H1 (cell line): ENCODE data around the gene CRYBG3. TPM values are rescaled to one million over a fixed set of nuclear protein-coding genes. Genes with fewer than 3 reads are reported as not detected.

Source experiments
- CTCF ChIA-PET: fragments of 300-600 bp; sonication (Branson Sonifier 250); formaldehyde crosslinking; loops from one replicate; lab custom pipeline; 2021; ENCODE audit not compliant: partially characterized antibody; lab: Charles Lee
- POLR2A ChIA-PET: fragments of 300-600 bp; sonication (Branson Sonifier 250); formaldehyde crosslinking; loops from one replicate; lab custom pipeline; 2021; ENCODE audit warnings: inconsistent platforms; ENCODE audit not compliant: partially characterized antibody; lab: Charles Lee
- DNase-seq, 2 experiments: peaks; one replicate each; pipeline versions ENCODE4 v3.0.0 to v3.0.0-alpha.2; 2010 to 2022; ENCODE audit warnings: low spot score in 2 of 2, low read depth in 1 of 2, mixed read lengths in 1 of 2
- FAIRE-seq: peaks from 2 replicates; lab custom pipeline; 2011; peaks lifted over from hg19 to GRCh38; lab: Jason Lieb, UNC
- H2AFZ ChIP-seq: 2 replicates; pipeline ENCODE4 v1.8.1; 2012; ENCODE audit warnings: low read length, inconsistent platforms
- H2AK5ac ChIP-seq: 2 replicates; pipeline ENCODE4 v1.6.1; 2013; ENCODE audit warnings: low read depth, low read length
- H2BK120ac ChIP-seq: replicated peaks from 2 replicates; pipeline ENCODE3; 2013; ENCODE audit warnings: low read depth, low read length, inconsistent platforms
- H2BK12ac ChIP-seq: 2 replicates; pipeline ENCODE4 v1.6.1; 2013; ENCODE audit warnings: low read depth, low read length
- H2BK15ac ChIP-seq: 2 replicates; pipeline ENCODE4 v1.6.1; 2013; ENCODE audit warnings: low read length
- H2BK20ac ChIP-seq: 2 replicates; pipeline ENCODE4 v1.6.1; 2013; ENCODE audit warnings: low read length
- H2BK5ac ChIP-seq: 2 replicates; pipeline ENCODE4 v1.6.1; 2013; ENCODE audit warnings: low read depth, low read length
- H3K14ac ChIP-seq: 2 replicates; pipeline ENCODE4 v1.6.1; 2013; ENCODE audit warnings: inconsistent platforms; ENCODE audit not compliant: insufficient read length
- H3K18ac ChIP-seq: 2 replicates; pipeline ENCODE4 v1.6.1; 2013; ENCODE audit warnings: low read length; ENCODE audit errors: extremely low read depth
- H3K23ac ChIP-seq: 2 replicates; pipeline ENCODE4 v1.6.1; 2013; ENCODE audit warnings: inconsistent platforms; ENCODE audit not compliant: insufficient read length
- H3K23me2 ChIP-seq: 2 replicates; pipeline ENCODE4 v1.6.1; 2013; ENCODE audit warnings: low read depth, low read length
- H3K27ac ChIP-seq: 2 replicates; pipeline ENCODE4 v1.6.1; 2011; ENCODE audit warnings: low read depth, low read length, inconsistent platforms
- H3K27me3 ChIP-seq, 4 experiments: replicated peaks in 1 of 4; 1 replicate in 1 of 4; 2 replicates in 3 of 4; pipeline versions ENCODE4 v1.6.1 to v1.8.1; 2011 to 2013; ENCODE audit warnings: low read length in 3 of 4, mild to moderate bottlenecking in 3 of 4, inconsistent platforms in 2 of 4, mixed read lengths in 2 of 4, moderate library complexity in 1 of 4; ENCODE audit not compliant: control insufficient read depth in 3 of 4, insufficient read depth in 3 of 4; ENCODE audit errors: extremely low read depth in 1 of 4
- H3K36me3 ChIP-seq, 4 experiments: 2 replicates each; pipeline versions ENCODE4 v1.6.1 to v1.8.1; 2011 to 2013; ENCODE audit warnings: mild to moderate bottlenecking in 4 of 4, low read length in 3 of 4, moderate library complexity in 2 of 4, control low read depth in 1 of 4, inconsistent platforms in 1 of 4; ENCODE audit not compliant: insufficient read depth in 4 of 4, control insufficient read depth in 2 of 4
- H3K4ac ChIP-seq: replicated peaks from 2 replicates; pipeline ENCODE3; 2013; ENCODE audit warnings: low read length, low read depth, mixed read lengths, inconsistent platforms; ENCODE audit not compliant: insufficient read length
- H3K4me1 ChIP-seq, 4 experiments: replicated peaks in 1 of 4; 1 replicate in 1 of 4; 2 replicates in 3 of 4; pipeline versions ENCODE4 v1.6.1 to v1.8.1; 2011 to 2013; ENCODE audit warnings: low read length in 3 of 4, inconsistent platforms in 2 of 4, mixed read lengths in 1 of 4; ENCODE audit not compliant: insufficient read depth in 4 of 4, control insufficient read depth in 3 of 4
- H3K4me2 ChIP-seq, 2 experiments: 2 replicates each; pipeline versions ENCODE4 v1.6.1 to v1.8.1; 2011 to 2013; ENCODE audit warnings: low read depth in 2 of 2, low read length in 2 of 2, control low read depth in 1 of 2, inconsistent platforms in 1 of 2, mild to moderate bottlenecking in 1 of 2; ENCODE audit not compliant: insufficient read depth in 1 of 2
- H3K4me3 ChIP-seq, 4 experiments: fragments of 200-600, 300-600 bp in 1 of 4; sonication (generic), shearing (Covaris generic), sonication (Bioruptor Twin) in 1 of 4; 2 replicates each; pipeline versions ENCODE4 v1.5.1 to v1.8.1; 2011 to 2016; ENCODE audit warnings: low read length in 4 of 4, low read depth in 3 of 4, control low read depth in 2 of 4, inconsistent platforms in 2 of 4, mild to moderate bottlenecking in 2 of 4, mixed read lengths in 1 of 4, moderate library complexity in 1 of 4; ENCODE audit not compliant: insufficient read depth in 2 of 4; ENCODE audit errors: extremely low read depth in 1 of 4
- H3K56ac ChIP-seq: replicated peaks from 2 replicates; pipeline ENCODE3; 2013; ENCODE audit warnings: low read depth, mild to moderate bottlenecking, mixed read lengths, low read length, inconsistent platforms; ENCODE audit not compliant: insufficient read length
- H3K79me1 ChIP-seq: 2 replicates; pipeline ENCODE4 v1.6.1; 2013; ENCODE audit warnings: low read depth, low read length, control low read depth
- H3K79me2 ChIP-seq, 2 experiments: 2 replicates each; pipeline versions ENCODE4 v1.6.1 to v1.8.1; 2012 to 2013; ENCODE audit warnings: low read length in 2 of 2, mild to moderate bottlenecking in 2 of 2, inconsistent platforms in 1 of 2; ENCODE audit not compliant: insufficient read depth in 2 of 2, control insufficient read depth in 1 of 2
- H3K9ac ChIP-seq, 4 experiments: replicated peaks in 1 of 4; 1 replicate in 1 of 4; 2 replicates in 3 of 4; pipeline versions ENCODE4 v1.6.1 to v1.8.1; 2011 to 2013; ENCODE audit warnings: low read depth in 3 of 4, low read length in 3 of 4, control low read depth in 2 of 4, mild to moderate bottlenecking in 2 of 4, moderate library complexity in 2 of 4, inconsistent platforms in 1 of 4; ENCODE audit errors: extremely low read depth in 1 of 4
- H3K9me3 ChIP-seq, 2 experiments: 2 replicates each; pipeline versions ENCODE4 v1.6.1 to v1.8.1; 2012 to 2013; ENCODE audit warnings: mild to moderate bottlenecking in 2 of 2, moderate library complexity in 2 of 2, control low read depth in 1 of 2, inconsistent platforms in 1 of 2, low read depth in 1 of 2, low read length in 1 of 2, mixed read lengths in 1 of 2; ENCODE audit not compliant: insufficient read depth in 2 of 2
- H4K20me1 ChIP-seq, 2 experiments: replicated peaks in 1 of 2; 2 replicates each; pipeline versions ENCODE3 to v1.8.1; 2011 to 2013; ENCODE audit warnings: inconsistent platforms in 2 of 2, low read length in 2 of 2, mild to moderate bottlenecking in 1 of 2; ENCODE audit not compliant: insufficient read depth in 2 of 2, control insufficient read depth in 1 of 2
- H4K5ac ChIP-seq: 2 replicates; pipeline ENCODE4 v1.6.1; 2013; ENCODE audit warnings: low read length, low read depth, mixed read lengths, inconsistent platforms; ENCODE audit not compliant: insufficient read length
- H4K8ac ChIP-seq: 2 replicates; pipeline ENCODE4 v1.8.0; 2013; ENCODE audit warnings: mild to moderate bottlenecking, moderate library complexity, low read length, inconsistent platforms; ENCODE audit not compliant: insufficient read depth; ENCODE audit errors: extremely low read depth
- H4K91ac ChIP-seq: replicated peaks from 2 replicates; pipeline ENCODE3; 2013; ENCODE audit warnings: low read length, mixed read lengths, inconsistent platforms; ENCODE audit not compliant: insufficient read length
- RAD21 ChIP-seq, 2 experiments: IDR thresholded peaks in 1 of 2; conservative IDR thresholded peaks in 1 of 2; 2 replicates each; pipeline ENCODE4 v1.6.1; 2011; ENCODE audit warnings: low read depth in 2 of 2, low read length in 2 of 2, improper control_type of control experiment in 1 of 2, inconsistent platforms in 1 of 2, mild to moderate bottlenecking in 1 of 2, moderate library complexity in 1 of 2
- polyA plus RNA-seq, 7 experiments: library from polyadenylated mRNA; depleted of rRNA in 3 of 7; stranded (reverse) in 5 of 7; unstranded in 2 of 7; fragments of >200 nt in 5 of 7; fragments of 200-250 nt in 2 of 7; gene quantifications; 1 replicate in 5 of 7; 2 replicates in 1 of 7; 4 replicates in 1 of 7; pipeline versions ENCODE4 v1.2.1 to v1.2.3, GENCODE V29; 2011 to 2013; ENCODE audit warnings: missing spikeins in 2 of 7, mixed read lengths in 2 of 7
- total RNA-seq: library from RNA; stranded (reverse); fragmentation: NEBNext Ultra II Directional; extraction: Animal tissue kit (Norgen Biotek cat#: 25700); gene quantifications from 2 replicates; pipeline ENCODE4 v1.2.1, GENCODE V29; 2021

CRYBG3 gene
- total and polyA plus RNA-seq, 2 of the 8 experiments (the other 6 are each of a cell fraction or from before 2014, with no cell fraction given), result 2.1 to 8.0 TPM

- Histone ChIP-seq H3K27ac (no peak overlapping the region), H2BK20ac (no peak overlapping the region), H4K91ac (no peak overlapping the region), H3K23me2 (no peaks in the 10 kb centered on the region; the same call in 1 of the 2 replicates), H2BK120ac (no peak overlapping the region), H3K4me2 (no peak overlapping the region), H3K27me3 (no peaks in the 10 kb centered on the region), H2BK12ac (no peak overlapping the region), H2BK5ac (no peak overlapping the region), H3K79me1 (no peaks in the 10 kb centered on the region), H3K9ac (no peak overlapping the region), H3K23ac (no peak overlapping the region), H3K79me2 (no peaks in the 10 kb centered on the region), H4K8ac (no peak overlapping the region), H3K9me3 (no peaks in the 10 kb centered on the region), H2BK15ac (no peak overlapping the region), H3K4ac (no peak overlapping the region), H3K14ac (no peak overlapping the region), H4K5ac (no peak overlapping the region), H3K36me3 (no peaks in the 10 kb centered on the region), H2AFZ (no peak overlapping the region), H3K18ac (no peak overlapping the region), H2AK5ac (no peak overlapping the region), H3K4me3 (no peak overlapping the region), H4K20me1 (no peaks in the 10 kb centered on the region), H3K56ac (no peak overlapping the region), H3K4me1 (no peaks in the 10 kb centered on the region)
- no peak for FAIRE-seq
- POLR2A ChIA-PET, result no interaction called here
- CTCF ChIA-PET, result no interaction called here
- no peak for DNase-seq
- no peak for TF ChIP-seq RAD21 (IDR thresholded peaks at IDR 0.05 in 1 of 2, conservative IDR thresholded peaks at IDR 0.05 in 1 of 2; ENCODE audit: low read depth in 2 of 2, low read length in 2 of 2)
Measured at GRCh38 chr3:97927704-97928103, 105.9 kb downstream of the CRYBG3 start.
